GM18517 (cell line): ENCODE measurements around the gene LITAF.
A peak's percentile ranks its signal among the peaks of the same experiment; 100 is the strongest.
"Not testable (repeated sequence)": the region's sequence is repeated elsewhere in the genome, so short reads cannot be mapped to it uniquely, and the experiment has no call there.

ENCODE experiments used
- ATAC-seq: cut with Tn5 transposase; IDR thresholded peaks from one replicate; pipeline ENCODE4 v1.9.1; 2021; ENCODE audit warnings: mild to moderate bottlenecking, moderate library complexity; ENCODE audit not compliant: unreplicated experiment

Gene LITAF

GRCh38 chr16:11601425-11601824 lies 14.7 kb upstream of the LITAF start:
- no peak for ATAC-seq

- ATAC-seq = no peak
Measured at GRCh38 chr16:11599579-11599978, 12.9 kb upstream of the LITAF start.

GRCh38 chr16:11597235-11598095 lies 10.7 kb upstream of the LITAF start:
- ATAC-seq = no peak

GRCh38 chr16:11596572-11597226 lies 10.0 kb upstream of the LITAF start:
- ATAC-seq = no peak

- no peak for ATAC-seq
Measured at GRCh38 chr16:11593581-11593980, 6.9 kb upstream of the LITAF start.

- ATAC-seq = not testable (repeated sequence)
Measured at GRCh38 chr16:11593076-11593475, 6.4 kb upstream of the LITAF start.

- not testable (repeated sequence) for ATAC-seq
Measured at GRCh38 chr16:11591630-11592029, 4.9 kb upstream of the LITAF start.

GRCh38 chr16:11589198-11589550 lies 2.5 kb upstream of the LITAF start:
- ATAC-seq = no peak

- ATAC-seq = no peak
Measured at GRCh38 chr16:11588321-11589197, 1.8 kb upstream of the LITAF start.

GRCh38 chr16:11587643-11588247 lies 1.0 kb upstream of the LITAF start:
- no peak for ATAC-seq

GRCh38 chr16:11586378-11586855 lies 302 bp downstream of the LITAF start:
- ATAC-seq = peak; percentile 8

GRCh38 chr16:11585460-11586377 lies 1.0 kb downstream of the LITAF start:
- no peak for ATAC-seq

GRCh38 chr16:11583889-11584565 lies 2.7 kb downstream of the LITAF start:
- no peak for ATAC-seq

- no peak for ATAC-seq
Measured at GRCh38 chr16:11583166-11583565, 3.6 kb downstream of the LITAF start.

GRCh38 chr16:11582157-11582814 lies 4.4 kb downstream of the LITAF start:
- peak; percentile 37 for ATAC-seq

GRCh38 chr16:11581678-11582077 lies 5.0 kb downstream of the LITAF start:
- ATAC-seq = no peak

GRCh38 chr16:11580451-11581086 lies 6.2 kb downstream of the LITAF start:
- no peak for ATAC-seq

- ATAC-seq = not testable (repeated sequence)
Measured at GRCh38 chr16:11577290-11577660, 9.4 kb downstream of the LITAF start.
